Ascending aorta (tissue), 2 donors: ENCODE measurements around the gene MFAP2. TPM values are rescaled to one million over a fixed set of nuclear protein-coding genes. Genes with fewer than 3 reads are reported as not detected.

Experiments
- DNase-seq, 2 donors: peaks; one replicate each; pipeline ENCODE4 v3.0.0-alpha.2; 2019; ENCODE audit warnings: low spot score in 2 of 2
- H3K27ac ChIP-seq, 2 donors: fragments of 200-600 bp; sonication (generic); one replicate each; pipeline ENCODE4 v1.5.1; 2016 to 2017; ENCODE audit warnings: mild to moderate bottlenecking in 1 of 2
- H3K27me3 ChIP-seq: fragments of 200-600 bp; sonication (generic); one replicate; pipeline ENCODE4 v1.5.1; 2017
- H3K36me3 ChIP-seq, 2 donors: fragments of 200-600 bp; sonication (generic); one replicate each; pipeline ENCODE4 v1.5.1; 2016
- H3K4me1 ChIP-seq, 2 donors: fragments of 200-600 bp; sonication (generic); one replicate each; pipeline ENCODE4 v1.5.1; 2016 to 2017; ENCODE audit warnings: mild to moderate bottlenecking in 1 of 2
- H3K4me3 ChIP-seq, 2 donors: fragments of 200-600 bp; sonication (generic); one replicate each; pipeline ENCODE4 v1.5.1; 2016 to 2017; ENCODE audit warnings: mild to moderate bottlenecking in 1 of 2
- H3K9me3 ChIP-seq, 2 donors: fragments of 200-600 bp; sonication (generic); one replicate each; pipeline ENCODE4 v1.5.1; 2016
- CTCF ChIP-seq, 3 experiments: fragments of 200-600 bp in 2 of 3; fragments of 450-650 bp in 1 of 3; sonication (generic) in 2 of 3; IDR thresholded peaks; one replicate each; pipeline ENCODE4 v1.5.1; 2016 to 2019; ENCODE audit warnings: antibody characterized with exemption in 3 of 3, mild to moderate bottlenecking in 1 of 3, moderate library complexity in 1 of 3
- intact Hi-C: fragments of 100-400 bp; cut with DNase I; formaldehyde crosslinking; loops from one replicate; pipeline ENCODE4 v1.15.1; 2023
- total RNA-seq: library from RNA; depleted of rRNA; stranded (reverse); fragments of >200 nt; gene quantifications from one replicate; pipeline ENCODE4 v1.1.0, GENCODE V29; 2016

Gene MFAP2
- total RNA-seq, 1 donor from 2014 or later = 26.3 TPM

GRCh38 chr1:16979475-16980327 lies 719 bp downstream of the MFAP2 start:
- no peaks in the 10 kb centered on the region for H3K27me3 ChIP-seq
- H3K4me1 ChIP-seq = peaks cover 0 to 24% of the 10 kb centered on the region in 2 donors
- DNase-seq = no peak

GRCh38 chr1:16978567-16979474 lies 1.6 kb downstream of the MFAP2 start:
- no peaks in the 10 kb centered on the region for H3K9me3 ChIP-seq
- H3K4me3 ChIP-seq = peak overlapping the region; percentile 62 to 88
- DNase-seq = peak; percentile 71 to 89
- H3K4me1 ChIP-seq = peaks cover 0 to 20% of the 10 kb centered on the region in 2 donors
- TF ChIP-seq CTCF (IDR thresholded peaks at IDR 0.05) = no peak
- no peaks in the 10 kb centered on the region for H3K27me3 ChIP-seq
- H3K27ac ChIP-seq = peak overlapping the region; percentile 93 to 95
- intact Hi-C loops = loop anchor here (2.0 kb wide), 1 partner anchor 14 kb away; no protein-coding TSS in a partner anchor
- no peaks in the 10 kb centered on the region for H3K36me3 ChIP-seq

More at GRCh38 chr1:16979475-16980327, 719 bp downstream of the MFAP2 start:
- Histone ChIP-seq H3K27ac (peak overlapping the region; percentile 93 to 95), H3K4me3 (peak overlapping the region; percentile 62 to 88), H3K9me3 (no peaks in the 10 kb centered on the region), H3K36me3 (no peaks in the 10 kb centered on the region)
- no peak for TF ChIP-seq CTCF (IDR thresholded peaks at IDR 0.05)
- intact Hi-C loops = loop anchor here (2.0 kb wide), 1 partner anchor 15 kb away; no protein-coding TSS in a partner anchor

- TF ChIP-seq CTCF (IDR thresholded peaks at IDR 0.05) = no peak
- Histone ChIP-seq H3K36me3 (peaks cover 0 to 4% of the 10 kb centered on the region in 2 donors), H3K9me3 (no peaks in the 10 kb centered on the region), H3K27me3 (no peaks in the 10 kb centered on the region), H3K27ac (peak overlapping the region; percentile 93 to 95), H3K4me3 (peak overlapping the region in 1 of 2 donors; percentile 88), H3K4me1 (peaks cover 0 to 20% of the 10 kb centered on the region in 2 donors)
- intact Hi-C loops = loop anchor here (2.0 kb wide), 1 partner anchor 13 kb away; no protein-coding TSS in a partner anchor
- DNase-seq = no peak
Observed at GRCh38 chr1:16978139-16978538, 2.3 kb downstream of the MFAP2 start.

GRCh38 chr1:16977377-16977776 lies 3.0 kb downstream of the MFAP2 start:
- TF ChIP-seq CTCF (IDR thresholded peaks at IDR 0.05) = no peak
- Histone ChIP-seq H3K9me3 (no peaks in the 10 kb centered on the region), H3K27me3 (no peaks in the 10 kb centered on the region), H3K36me3 (peaks cover 0 to 7% of the 10 kb centered on the region in 2 donors), H3K4me1 (peaks cover 0 to 20% of the 10 kb centered on the region in 2 donors), H3K4me3 (no peak overlapping the region), H3K27ac (peak overlapping the region; percentile 93 to 95)
- no peak for DNase-seq
- intact Hi-C loops = no loop called here

GRCh38 chr1:16976966-16977365 lies 3.5 kb downstream of the MFAP2 start:
- no peaks in the 10 kb centered on the region for H3K27me3 ChIP-seq
- H3K4me1 ChIP-seq = peaks cover 0 to 23% of the 10 kb centered on the region in 2 donors
- H3K27ac ChIP-seq = peak overlapping the region; percentile 93 to 95
- peaks cover 0 to 7% of the 10 kb centered on the region in 2 donors for H3K36me3 ChIP-seq
- H3K9me3 ChIP-seq = no peaks in the 10 kb centered on the region
- H3K4me3 ChIP-seq = no peak overlapping the region
- no peak for TF ChIP-seq CTCF (IDR thresholded peaks at IDR 0.05)
- DNase-seq = no peak
- intact Hi-C loops = no loop called here
